HepG2 (cell line): ENCODE data around the gene GRIN2D. TPM values are rescaled to one million over a fixed set of nuclear protein-coding genes. Genes with fewer than 3 reads are reported as not detected.

Experiments
- AGO1 ChIP-seq: fragments of 200-400 bp; formaldehyde crosslinking; IDR thresholded peaks from 2 replicates; pipeline ENCODE4 v1.6.1; 2017; ENCODE audit warnings: mild to moderate bottlenecking, low read depth, low read length, moderate library complexity; ENCODE audit not compliant: poor library complexity, severe bottlenecking
- ATAD3A ChIP-seq: sonication (generic); formaldehyde crosslinking; IDR thresholded peaks from 2 replicates; pipeline ENCODE4 v1.4.0; 2020; ENCODE audit warnings: missing genetic modification reagents
- GTF2F1 ChIP-seq: fragments of 150-350 bp; IDR thresholded peaks from 2 replicates; pipeline ENCODE4 v1.6.1; 2014; ENCODE audit warnings: low read length
- HMG20A ChIP-seq: IDR thresholded peaks from 2 replicates; pipeline ENCODE4 v1.6.1; 2016; ENCODE audit warnings: borderline replicate concordance
- NFATC3 ChIP-seq: sonication (generic); formaldehyde crosslinking; IDR thresholded peaks from 2 replicates; pipeline ENCODE4 v1.5.1; 2020; ENCODE audit warnings: mild to moderate bottlenecking, missing genetic modification reagents
- NR2C2 ChIP-seq: sonication (generic); formaldehyde crosslinking; IDR thresholded peaks from 2 replicates; pipeline ENCODE4 v1.4.0; 2020; ENCODE audit warnings: missing genetic modification reagents, mild to moderate bottlenecking, moderate library complexity, borderline replicate concordance
- SRF ChIP-seq: IDR thresholded peaks from 2 replicates; pipeline ENCODE4 v1.6.1; 2011; ENCODE audit warnings: mild to moderate bottlenecking, low read depth, low read length, moderate library complexity
- SSRP1 ChIP-seq: IDR thresholded peaks from 2 replicates; pipeline ENCODE4 v1.6.1; 2016; ENCODE audit warnings: control low read depth
- TAF1 ChIP-seq: sonication (generic); formaldehyde crosslinking; IDR thresholded peaks from 2 replicates; pipeline ENCODE4 v1.4.0; 2020; ENCODE audit warnings: missing genetic modification reagents
- TBL1XR1 ChIP-seq: fragments of 150-350 bp; IDR thresholded peaks from 2 replicates; pipeline ENCODE4 v1.6.1; 2014; ENCODE audit warnings: borderline replicate concordance, low read length; ENCODE audit not compliant: partially characterized antibody
- ZBTB37 ChIP-seq: sonication (generic); formaldehyde crosslinking; IDR thresholded peaks from 2 replicates; pipeline ENCODE4 v1.4.0; 2020; ENCODE audit warnings: mild to moderate bottlenecking, missing genetic modification reagents
- ZBTB46 ChIP-seq: sonication (generic); formaldehyde crosslinking; IDR thresholded peaks from 2 replicates; pipeline ENCODE4 v1.4.0; 2020; ENCODE audit warnings: mild to moderate bottlenecking, missing genetic modification reagents, borderline replicate concordance
- ZKSCAN5 ChIP-seq: sonication (generic); formaldehyde crosslinking; IDR thresholded peaks from 2 replicates; pipeline ENCODE4 v1.5.1; 2020; ENCODE audit warnings: mild to moderate bottlenecking, missing genetic modification reagents
- ZNF326 ChIP-seq: sonication (generic); formaldehyde crosslinking; IDR thresholded peaks from 2 replicates; pipeline ENCODE4 v1.4.0; 2020; ENCODE audit warnings: missing genetic modification reagents, borderline replicate concordance
- ZNF550 ChIP-seq: sonication (generic); formaldehyde crosslinking; IDR thresholded peaks from 2 replicates; pipeline ENCODE4 v1.4.0; 2020; ENCODE audit warnings: mild to moderate bottlenecking, missing genetic modification reagents, borderline replicate concordance
- polyA plus RNA-seq, 8 experiments: library from polyadenylated mRNA; depleted of rRNA in 3 of 8; stranded (reverse) in 7 of 8; unstranded in 1 of 8; fragments of >200 nt; fragmentation: Illumina TruSeq in 4 of 8; extraction: Trizol in 4 of 8; gene quantifications; 2 replicates each; pipeline versions ENCODE4 v1.2.1 to v1.2.3, GENCODE V29; 2011 to 2016; ENCODE audit warnings: low read depth in 4 of 8, missing spikeins in 1 of 8, mixed read lengths in 1 of 8; ENCODE audit not compliant: insufficient read depth in 1 of 8
- total RNA-seq, 5 experiments: library from RNA; depleted of rRNA; stranded (reverse); fragments of >200 nt; fragmentation: Illumina TruSeq; extraction: Trizol; gene quantifications; 2 replicates each; pipeline ENCODE4 v1.2.3, GENCODE V29; 2016; ENCODE audit warnings: low read depth in 1 of 5

GRIN2D gene
- total and polyA plus RNA-seq, 2 of the 13 experiments (the other 11 are each of a cell fraction or from before 2014, with no cell fraction given), result 0.02 to 0.13 TPM

DNA sequence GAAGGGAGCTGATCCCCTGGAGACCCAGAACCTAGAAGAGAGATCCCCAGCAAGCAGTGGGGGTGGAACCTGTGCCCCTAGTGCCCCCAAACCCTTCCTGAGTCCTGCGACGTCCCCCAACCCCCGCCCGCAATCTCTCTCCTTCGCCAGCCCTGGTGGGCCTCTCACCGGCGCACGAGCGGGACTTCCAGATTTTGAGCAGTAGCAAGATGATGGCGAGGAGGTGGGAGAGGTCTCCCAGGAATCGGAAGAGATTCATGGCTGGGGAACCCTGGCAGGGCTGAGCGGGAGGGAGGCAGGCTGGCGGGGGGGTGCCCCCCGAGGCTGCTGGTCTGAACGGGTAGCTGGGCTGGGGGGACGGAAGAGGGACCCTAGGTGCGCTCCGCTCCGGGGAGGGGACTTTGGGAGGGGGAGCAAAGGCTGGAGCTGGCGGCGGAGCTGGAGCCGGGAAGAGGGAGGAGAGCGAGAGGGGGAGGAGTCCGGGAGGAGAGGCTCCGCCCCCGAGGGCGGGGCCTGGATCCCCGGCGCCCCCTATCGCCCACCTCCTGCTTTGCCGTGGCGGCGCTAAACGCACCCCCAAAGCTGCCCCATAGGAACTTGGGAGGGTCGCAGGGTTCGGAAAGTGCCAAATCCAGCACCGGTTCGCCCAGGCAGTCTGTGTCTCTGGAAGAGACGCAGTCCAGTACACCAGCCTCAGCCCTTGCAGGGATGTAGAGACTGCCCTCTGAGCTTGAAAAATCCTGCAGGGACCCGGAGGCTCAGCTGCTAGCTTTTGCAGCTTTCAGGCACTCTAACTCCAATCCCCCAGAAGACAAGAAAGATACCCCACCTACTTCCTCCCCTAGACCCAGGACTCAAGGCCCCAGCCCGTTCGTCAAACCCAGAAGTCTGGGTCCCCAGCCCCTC lies 2.1 kb upstream of the GRIN2D start, which contains the start of gene KDELR1 (continued):
- TF ChIP-seq SRF, result no peak
- TF ChIP-seq NFATC3 (CRISPR knock-in tag), result no peak
- no peak for TF ChIP-seq ZBTB46 (CRISPR knock-in tag)
- TF ChIP-seq TBL1XR1, result no peak
- TF ChIP-seq ZBTB37, result no peak
- no peak for TF ChIP-seq ZKSCAN5 (CRISPR knock-in tag)
- TF ChIP-seq TAF1 (CRISPR knock-in tag), result peak; percentile 48; the same call in 1 of the 2 replicates
- TF ChIP-seq GTF2F1, result no peak
- TF ChIP-seq ATAD3A (CRISPR knock-in tag), result no peak
- no peak for TF ChIP-seq SSRP1 (CRISPR knock-in tag)
- TF ChIP-seq AGO1, result no peak
- TF ChIP-seq HMG20A (CRISPR knock-in tag), result no peak
- no peak for TF ChIP-seq ZNF550 (CRISPR knock-in tag)
- TF ChIP-seq NR2C2 (CRISPR knock-in tag), result no peak; the same call in 1 of the 2 replicates
- no peak for TF ChIP-seq ZNF326 (CRISPR knock-in tag)
